SU-DHL-6 (cell line): ENCODE measurements around the gene DAPK1.

ENCODE experiments used
- H2AFZ ChIP-seq: fragments of 200-600 bp; sonication (generic); 2 replicates; pipeline ENCODE4 v1.6.1; 2014; ENCODE audit warnings: low read depth, mild to moderate bottlenecking, moderate library complexity, mixed read lengths, antibody characterized with exemption, low read length; ENCODE audit not compliant: severe bottlenecking
- H3F3A ChIP-seq: fragments of 200-600 bp; shearing (Covaris generic); 2 replicates; pipeline ENCODE4 v1.6.0; 2016; ENCODE audit warnings: antibody characterized with exemption, mild to moderate bottlenecking; ENCODE audit not compliant: insufficient read depth
- H3K27ac ChIP-seq: fragments of 200-600 bp; sonication (generic); 2 replicates; pipeline ENCODE4 v1.5.1; 2016; ENCODE audit warnings: low read depth, mild to moderate bottlenecking, low read length, moderate library complexity, mixed read lengths
- H3K27me3 ChIP-seq: fragments of 200-600 bp; sonication (generic), shearing (Covaris generic); 2 replicates; pipeline ENCODE4 v1.6.0; 2014; ENCODE audit warnings: mild to moderate bottlenecking, low read length
- H3K36me3 ChIP-seq: fragments of 200-600 bp; sonication (generic); 2 replicates; pipeline ENCODE4 v1.6.1; 2014; ENCODE audit warnings: mild to moderate bottlenecking, low read length, mixed read lengths
- H3K4me2 ChIP-seq: fragments of 300-600, 200-600 bp; shearing (Covaris generic), sonication (generic); 2 replicates; pipeline ENCODE4 v1.6.0; 2014; ENCODE audit warnings: low read length, low read depth, mild to moderate bottlenecking; ENCODE audit not compliant: poor library complexity, severe bottlenecking
- H3K4me3 ChIP-seq: fragments of 200-600 bp; sonication (generic); 2 replicates; pipeline ENCODE4 v1.5.1; 2014; ENCODE audit warnings: antibody characterized with exemption, low read length, mild to moderate bottlenecking, mixed read lengths; ENCODE audit not compliant: insufficient read depth, poor library complexity, severe bottlenecking
- H3K79me2 ChIP-seq: fragments of 200-600 bp; sonication (generic); 2 replicates; pipeline ENCODE4 v1.6.1; 2014; ENCODE audit warnings: mild to moderate bottlenecking, low read length, moderate library complexity; ENCODE audit not compliant: insufficient read depth
- H3K9ac ChIP-seq: fragments of 200-600 bp; sonication (generic); 2 replicates; pipeline ENCODE4 v1.7.0; 2014; ENCODE audit warnings: mild to moderate bottlenecking, low read length
- H3K9me2 ChIP-seq: fragments of 200-600 bp; sonication (generic); replicated peaks from 2 replicates; pipeline ENCODE4 v1.6.1; 2014; ENCODE audit warnings: low read length; ENCODE audit not compliant: insufficient read depth
- H3K9me3 ChIP-seq: fragments of 200-600 bp; sonication (generic); 2 replicates; pipeline ENCODE4 v1.6.1; 2014; ENCODE audit warnings: low read length, mixed read lengths; ENCODE audit not compliant: insufficient read depth
- H4K20me1 ChIP-seq: fragments of 200-600 bp; sonication (generic); 2 replicates; pipeline ENCODE4 v1.6.1; 2014; ENCODE audit warnings: low read depth, mild to moderate bottlenecking, antibody characterized with exemption, low read length, moderate library complexity, mixed read lengths
- CTCF ChIP-seq: fragments of 200-600 bp; sonication (generic); IDR thresholded peaks from one replicate; pipeline ENCODE4 v1.5.1; 2017; ENCODE audit warnings: antibody characterized with exemption, mild to moderate bottlenecking, low read length, moderate library complexity; ENCODE audit not compliant: insufficient read depth, poor library complexity, severe bottlenecking
- EZH2phosphoT487 ChIP-seq: fragments of 200-600 bp; sonication (generic), shearing (Covaris generic); conservative IDR thresholded peaks from 2 replicates; pipeline ENCODE4 v1.6.1; 2018; ENCODE audit warnings: mild to moderate bottlenecking, antibody characterized with exemption, low read length, moderate library complexity, mixed read lengths

The DAPK1 gene

GRCh38 chr9:87740209-87740608, 242.5 kb downstream of the DAPK1 start:
- Histone ChIP-seq H3K79me2 (no peaks in the 10 kb centered on the region), H3K27me3 (no peaks in the 10 kb centered on the region), H3F3A (no peaks in the 10 kb centered on the region), H3K27ac (no peak overlapping the region), H3K4me2 (no peak overlapping the region), H3K9ac (no peak overlapping the region), H3K36me3 (no peaks in the 10 kb centered on the region), H4K20me1 (no peaks in the 10 kb centered on the region), H3K9me2 (no peaks in the 10 kb centered on the region), H2AFZ (no peak overlapping the region), H3K9me3 (no peaks in the 10 kb centered on the region), H3K4me3 (no peak overlapping the region)
- TF ChIP-seq CTCF (no peak), EZH2phosphoT487 (no peak)

- Histone ChIP-seq H3K4me3 (no peak overlapping the region), H3K36me3 (no peaks in the 10 kb centered on the region), H3K9me2 (no peaks in the 10 kb centered on the region), H3K9ac (no peak overlapping the region), H3F3A (no peaks in the 10 kb centered on the region), H3K27ac (no peak overlapping the region), H4K20me1 (no peaks in the 10 kb centered on the region), H3K4me2 (no peak overlapping the region), H3K9me3 (no peaks in the 10 kb centered on the region), H3K79me2 (no peaks in the 10 kb centered on the region), H2AFZ (no peak overlapping the region), H3K27me3 (no peaks in the 10 kb centered on the region)
- TF ChIP-seq EZH2phosphoT487 (no peak), CTCF (no peak)
Measured at GRCh38 chr9:87741326-87741725, 243.7 kb downstream of the DAPK1 start.

- Histone ChIP-seq H2AFZ (no peak overlapping the region), H3K79me2 (no peaks in the 10 kb centered on the region), H3K9me3 (no peaks in the 10 kb centered on the region), H3K4me2 (no peak overlapping the region), H3K36me3 (no peaks in the 10 kb centered on the region), H3K27ac (no peak overlapping the region), H3F3A (no peaks in the 10 kb centered on the region), H3K27me3 (no peaks in the 10 kb centered on the region), H3K9me2 (no peaks in the 10 kb centered on the region), H3K4me3 (no peak overlapping the region), H4K20me1 (no peaks in the 10 kb centered on the region), H3K9ac (no peak overlapping the region)
- TF ChIP-seq EZH2phosphoT487 = no peak
- TF ChIP-seq CTCF = no peak
Measured at GRCh38 chr9:87741891-87742290, 244.2 kb downstream of the DAPK1 start.
